ENCODE measurements around the gene AOAH.
"Not testable (repeated sequence)": the region's sequence is repeated elsewhere in the genome, so short reads cannot be mapped to it uniquely, and the experiment has no call there.

Gene AOAH

GRCh38 chr7:36708767-36709166, 15.5 kb downstream of the AOAH start:
- H3K4me3 ChIP-seq (ENCODE audit: low read depth, low read length), result no peak overlapping the region
- DNase-seq (ENCODE audit: low read depth, low spot score), result no peak
- no peak for TF ChIP-seq CTCF (IDR thresholded peaks at IDR 0.05; ENCODE audit: insufficient read depth, low read length, missing control alignments)
- POLR2A ChIA-PET, result no interaction called here
- CTCF ChIA-PET, result no interaction called here

GRCh38 chr7:36707898-36708297, 16.4 kb downstream of the AOAH start:
- no peak for DNase-seq (ENCODE audit: low read depth, low spot score)
- ChIA-PET CTCF (no interaction called here), POLR2A (no interaction called here)
- H3K4me3 ChIP-seq (ENCODE audit: low read depth, low read length), result no peak overlapping the region
- TF ChIP-seq CTCF (IDR thresholded peaks at IDR 0.05; ENCODE audit: insufficient read depth, low read length, missing control alignments), result no peak

- ChIA-PET CTCF (no interaction called here), POLR2A (no interaction called here)
- TF ChIP-seq CTCF (IDR thresholded peaks at IDR 0.05; ENCODE audit: insufficient read depth, low read length, missing control alignments), result no peak
Measured at GRCh38 chr7:36707465-36707864, 16.8 kb downstream of the AOAH start.

GRCh38 chr7:36703860-36704259, 20.4 kb downstream of the AOAH start:
- CTCF ChIA-PET; H3K4me3 ChIP-seq (ENCODE audit: low read depth, low read length); DNase-seq (ENCODE audit: low read depth, low spot score): not testable (repeated sequence)

More at GRCh38 chr7:36707465-36707864, 16.8 kb downstream of the AOAH start:
- H3K4me3 ChIP-seq (ENCODE audit: low read depth, low read length), result no peak overlapping the region
- DNase-seq (ENCODE audit: low read depth, low spot score), result no peak

GRCh38 chr7:36692456-36692855, 31.8 kb downstream of the AOAH start:
- ChIA-PET POLR2A (no interaction called here), CTCF (no interaction called here)
- H3K4me3 ChIP-seq (ENCODE audit: low read depth, low read length), result no peak overlapping the region
- no peak for DNase-seq (ENCODE audit: low read depth, low spot score)
- no peak for TF ChIP-seq CTCF (IDR thresholded peaks at IDR 0.05; ENCODE audit: insufficient read depth, low read length, missing control alignments)

More at GRCh38 chr7:36703860-36704259, 20.4 kb downstream of the AOAH start:
- POLR2A ChIA-PET, result not testable (repeated sequence)

- POLR2A ChIA-PET, result no interaction called here
- no peak for TF ChIP-seq CTCF (IDR thresholded peaks at IDR 0.05; ENCODE audit: insufficient read depth, low read length, missing control alignments)
- no peak overlapping the region for H3K4me3 ChIP-seq (ENCODE audit: low read depth, low read length)
- CTCF ChIA-PET, result interaction anchor here (1.2 kb wide), 1 partner anchor 20 kb away, joined by 5 read pairs; no protein-coding TSS in a partner anchor
- DNase-seq (ENCODE audit: low read depth, low spot score), result no peak
Measured at GRCh38 chr7:36691983-36692382, 32.3 kb downstream of the AOAH start.

GRCh38 chr7:36690514-36691187, 33.6 kb downstream of the AOAH start:
- ChIA-PET POLR2A (no interaction called here), CTCF (no interaction called here)
- H3K4me3 ChIP-seq (ENCODE audit: low read depth, low read length), result no peak overlapping the region
- no peak for DNase-seq (ENCODE audit: low read depth, low spot score)
- TF ChIP-seq CTCF (IDR thresholded peaks at IDR 0.05; ENCODE audit: insufficient read depth, low read length, missing control alignments), result no peak

Measured in AG04449 (cell line).